Suprapubic skin (tissue), 4 donors: ENCODE measurements around the gene SYNE1. TPM values are rescaled to one million over a fixed set of nuclear protein-coding genes. Genes with fewer than 3 reads are reported as not detected.

Experiments
- DNase-seq, 2 donors: peaks; one replicate each; pipeline ENCODE4 v3.0.0-alpha.2; 2019; ENCODE audit warnings: low spot score in 2 of 2
- H3K27ac ChIP-seq: fragments of 200-600 bp; sonication (generic); one replicate; pipeline ENCODE4 v1.5.1; 2019
- H3K27me3 ChIP-seq: fragments of 200-600 bp; sonication (generic); one replicate; pipeline ENCODE4 v1.5.1; 2019
- H3K36me3 ChIP-seq: fragments of 200-600 bp; sonication (generic); one replicate; pipeline ENCODE4 v1.5.1; 2019
- H3K4me1 ChIP-seq: fragments of 200-600 bp; sonication (generic); one replicate; pipeline ENCODE4 v1.5.1; 2019
- H3K4me3 ChIP-seq: fragments of 200-600 bp; sonication (generic); one replicate; pipeline ENCODE4 v1.5.1; 2019; ENCODE audit warnings: mild to moderate bottlenecking
- H3K9me3 ChIP-seq: fragments of 200-600 bp; sonication (generic); one replicate; pipeline ENCODE4 v1.5.1; 2019
- CTCF ChIP-seq, 2 donors: fragments of 200-600 bp in 1 of 2; fragments of 450-650 bp in 1 of 2; sonication (generic) in 1 of 2; IDR thresholded peaks; one replicate each; pipeline ENCODE4 v1.5.1; 2016 to 2019; ENCODE audit warnings: antibody characterized with exemption in 2 of 2, mild to moderate bottlenecking in 1 of 2, moderate library complexity in 1 of 2
- EP300 ChIP-seq: sonication (generic); formaldehyde crosslinking; IDR thresholded peaks from one replicate; pipeline ENCODE4 v1.6.1; 2017; ENCODE audit warnings: antibody characterized with exemption
- POLR2A ChIP-seq, 2 donors: fragments of 450-650 bp; IDR thresholded peaks; one replicate each; pipeline ENCODE4 v1.6.1; 2017; ENCODE audit warnings: antibody characterized with exemption in 2 of 2, mild to moderate bottlenecking in 2 of 2, moderate library complexity in 2 of 2
- POLR2AphosphoS5 ChIP-seq, 3 donors: sonication (generic); formaldehyde crosslinking; IDR thresholded peaks; one replicate each; pipeline ENCODE4 v1.6.1; 2017; ENCODE audit warnings: antibody characterized with exemption in 3 of 3
- WGBS: methylation state at CpG from one replicate; pipeline ENCODE4 v1.1.5; 2018; 5-methylcytosine and 5-hydroxymethylcytosine counted together
- total RNA-seq, 4 donors: library from RNA; depleted of rRNA; stranded (reverse); fragments of >200 nt; gene quantifications; one replicate each; pipeline ENCODE4 v1.1.0, GENCODE V29; 2016

SYNE1 gene
- total RNA-seq, 4 donors from 2014 or later: 105 to 184 (median 132) TPM

- DNase-seq: no peak
- WGBS: 66% methylated on average over 11 of the region's 11 CpGs
- peak overlapping the region; percentile 6 for H3K4me3 ChIP-seq
These were observed 165.5 kb downstream of the SYNE1 start for GRCh38 chr6:152471456-152472265.

GRCh38 chr6:152463164-152463563 is 174.0 kb downstream of the SYNE1 start:
- no peak for TF ChIP-seq POLR2A (IDR thresholded peaks at IDR 0.05)
- no peak for TF ChIP-seq CTCF (IDR thresholded peaks at IDR 0.05)
- no peak for TF ChIP-seq POLR2AphosphoS5 (IDR thresholded peaks at IDR 0.05)
- no peak for TF ChIP-seq EP300
- no peak for DNase-seq
- Histone ChIP-seq H3K4me3 (no peak overlapping the region), H3K27ac (no peak overlapping the region), H3K36me3 (no peaks in the 10 kb centered on the region), H3K9me3 (no peaks in the 10 kb centered on the region), H3K27me3 (no peaks in the 10 kb centered on the region), H3K4me1 (no peaks in the 10 kb centered on the region)
- 79% methylated on average over 7 of the region's 7 CpGs for WGBS

More at GRCh38 chr6:152471456-152472265, 165.5 kb downstream of the SYNE1 start:
- H3K36me3 ChIP-seq: no peaks in the 10 kb centered on the region
- H3K9me3 ChIP-seq: no peaks in the 10 kb centered on the region
- H3K27me3 ChIP-seq: no peaks in the 10 kb centered on the region
- no peak overlapping the region for H3K27ac ChIP-seq
- TF ChIP-seq POLR2AphosphoS5 (IDR thresholded peaks at IDR 0.05): no peak
- TF ChIP-seq EP300: no peak
- TF ChIP-seq CTCF (IDR thresholded peaks at IDR 0.05): no peak
- no peak for TF ChIP-seq POLR2A (IDR thresholded peaks at IDR 0.05)
- no peaks in the 10 kb centered on the region for H3K4me1 ChIP-seq

DNA sequence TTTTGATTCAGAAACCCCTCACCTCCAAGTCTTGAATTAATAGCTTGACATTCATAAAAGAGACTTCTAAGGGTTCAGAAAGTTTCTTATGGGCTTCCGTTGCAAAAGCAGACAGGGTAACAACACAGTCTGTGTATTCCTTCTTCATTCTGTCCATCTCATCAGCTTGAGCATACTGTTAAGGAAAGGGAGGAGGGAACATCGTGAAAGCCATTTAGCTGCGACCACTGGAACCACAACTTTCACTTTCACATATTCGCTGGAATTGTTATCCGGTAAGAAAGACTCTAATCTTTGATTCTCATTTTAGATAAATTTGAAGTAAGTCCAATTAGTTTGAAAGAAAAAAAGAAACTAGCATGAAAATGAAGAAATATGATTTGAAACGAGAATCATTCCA is 174.4 kb downstream of the SYNE1 start:
- Histone ChIP-seq H3K36me3 (no peaks in the 10 kb centered on the region), H3K4me3 (no peak overlapping the region), H3K27me3 (no peaks in the 10 kb centered on the region), H3K9me3 (no peaks in the 10 kb centered on the region), H3K4me1 (no peaks in the 10 kb centered on the region), H3K27ac (no peak overlapping the region)
- DNase-seq: no peak
- WGBS: 71% methylated on average over 6 of the region's 6 CpGs
- no peak for TF ChIP-seq POLR2A (IDR thresholded peaks at IDR 0.05)
- TF ChIP-seq EP300: no peak
- no peak for TF ChIP-seq CTCF (IDR thresholded peaks at IDR 0.05)
- no peak for TF ChIP-seq POLR2AphosphoS5 (IDR thresholded peaks at IDR 0.05)

DNA sequence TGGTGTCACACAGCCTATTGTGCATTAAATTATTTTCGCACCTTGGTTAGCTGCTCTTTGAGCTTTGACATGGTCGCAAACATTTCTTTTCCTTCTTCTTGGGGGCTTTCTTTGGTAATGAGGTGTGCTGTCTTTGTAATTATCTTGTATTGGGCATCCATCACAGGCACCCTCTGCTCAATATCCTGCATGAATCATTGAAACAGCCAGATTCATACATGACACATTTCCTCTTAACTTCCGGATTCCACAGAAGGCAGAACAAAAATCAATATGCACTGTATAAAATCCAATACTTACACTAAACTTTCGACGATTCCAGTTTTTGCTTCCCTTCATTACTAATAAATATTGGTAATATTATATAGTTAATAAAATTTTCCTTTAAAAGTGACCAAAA is 175.6 kb downstream of the SYNE1 start:
- no peaks in the 10 kb centered on the region for H3K27me3 ChIP-seq
- H3K9me3 ChIP-seq: no peaks in the 10 kb centered on the region
- H3K36me3 ChIP-seq: no peaks in the 10 kb centered on the region
- no peak overlapping the region for H3K4me3 ChIP-seq
- H3K4me1 ChIP-seq: no peaks in the 10 kb centered on the region
- 74% methylated on average over 5 of the region's 5 CpGs for WGBS
- TF ChIP-seq POLR2A (IDR thresholded peaks at IDR 0.05): no peak
- TF ChIP-seq POLR2AphosphoS5 (IDR thresholded peaks at IDR 0.05): no peak
- TF ChIP-seq CTCF (IDR thresholded peaks at IDR 0.05): no peak
- no peak for TF ChIP-seq EP300
- H3K27ac ChIP-seq: no peak overlapping the region
- DNase-seq: no peak

DNA sequence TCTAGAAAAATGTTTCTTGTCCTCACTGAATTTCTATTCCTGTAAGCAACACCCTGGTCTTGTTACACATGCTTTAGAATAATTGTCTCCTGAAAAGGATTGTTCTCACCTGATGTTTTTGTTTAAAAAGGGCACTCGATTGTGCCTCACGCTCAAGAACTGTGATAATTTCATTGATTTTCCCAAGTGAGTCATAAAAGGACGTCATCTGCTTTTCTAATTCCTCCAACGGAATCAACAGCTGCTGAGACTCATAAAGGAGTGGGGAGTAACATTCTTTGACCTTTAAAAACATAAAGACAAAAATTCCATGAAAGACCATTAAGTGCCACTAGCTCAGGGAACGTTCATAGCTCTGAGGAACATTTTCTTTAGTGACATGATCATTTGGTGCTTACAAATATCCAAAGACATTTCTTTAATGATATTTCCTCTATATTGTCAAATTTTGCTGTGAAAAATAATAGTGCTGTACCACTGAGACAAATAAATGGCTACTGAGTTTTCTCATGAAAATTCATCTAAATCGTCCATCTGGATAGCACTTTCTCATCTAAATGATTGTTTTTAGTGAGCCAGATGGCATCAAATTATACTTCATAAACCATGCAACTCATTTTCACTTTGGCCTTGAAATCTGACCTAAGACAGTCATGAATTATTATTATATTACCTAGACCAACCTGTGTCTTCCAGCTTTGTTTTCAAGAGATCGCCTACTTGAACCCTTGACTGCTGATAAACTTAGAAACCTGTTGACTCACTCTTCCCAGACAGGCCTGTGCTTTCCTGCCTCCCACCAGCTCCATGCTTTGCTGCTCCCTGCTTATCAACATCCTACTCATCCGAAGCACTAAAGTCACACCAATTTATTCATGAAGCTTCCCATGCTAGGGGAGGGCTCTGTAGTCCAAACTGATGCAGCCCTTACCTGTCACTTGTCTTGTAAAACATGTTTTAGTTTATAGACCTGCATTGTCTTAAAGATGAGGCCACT is 178.2 kb downstream of the SYNE1 start:
- no peaks in the 10 kb centered on the region for H3K36me3 ChIP-seq
- H3K4me3 ChIP-seq: no peak overlapping the region
- WGBS: 72% methylated on average over 8 of the region's 8 CpGs
- no peaks in the 10 kb centered on the region for H3K4me1 ChIP-seq
- no peak overlapping the region for H3K27ac ChIP-seq
- H3K9me3 ChIP-seq: no peaks in the 10 kb centered on the region
- DNase-seq: no peak
- no peaks in the 10 kb centered on the region for H3K27me3 ChIP-seq
- TF ChIP-seq POLR2A (IDR thresholded peaks at IDR 0.05) (no peak), POLR2AphosphoS5 (IDR thresholded peaks at IDR 0.05) (no peak)
